GM21447 (cell line): ENCODE results near the gene POLR1F.

Experiments used
- ATAC-seq: cut with Tn5 transposase; IDR thresholded peaks from one replicate; pipeline ENCODE4 v1.9.1; 2021; ENCODE audit not compliant: unreplicated experiment

Gene POLR1F

GRCh38 chr7:19677180-19677579, 31.7 kb downstream of the POLR1F start:
- peak; percentile 75 for ATAC-seq

DNA sequence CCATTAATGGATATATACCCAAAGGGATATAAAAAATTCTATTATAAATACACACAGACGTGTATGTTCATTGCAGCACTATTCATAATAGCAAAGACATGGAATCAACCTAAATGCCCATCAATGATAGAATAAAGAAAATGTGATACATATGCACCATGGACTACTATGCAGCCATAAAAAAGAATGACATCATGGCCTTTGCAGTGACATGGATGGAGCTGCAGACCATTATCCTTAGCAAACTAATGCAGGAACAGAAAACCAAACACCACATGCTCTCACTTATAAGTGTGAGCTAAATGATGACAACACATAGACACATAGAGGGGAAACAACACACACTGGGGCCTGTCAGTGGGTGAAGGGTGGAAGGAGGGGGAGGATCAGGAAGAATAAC, 33.0 kb downstream of the POLR1F start:
- ATAC-seq = no peak

DNA sequence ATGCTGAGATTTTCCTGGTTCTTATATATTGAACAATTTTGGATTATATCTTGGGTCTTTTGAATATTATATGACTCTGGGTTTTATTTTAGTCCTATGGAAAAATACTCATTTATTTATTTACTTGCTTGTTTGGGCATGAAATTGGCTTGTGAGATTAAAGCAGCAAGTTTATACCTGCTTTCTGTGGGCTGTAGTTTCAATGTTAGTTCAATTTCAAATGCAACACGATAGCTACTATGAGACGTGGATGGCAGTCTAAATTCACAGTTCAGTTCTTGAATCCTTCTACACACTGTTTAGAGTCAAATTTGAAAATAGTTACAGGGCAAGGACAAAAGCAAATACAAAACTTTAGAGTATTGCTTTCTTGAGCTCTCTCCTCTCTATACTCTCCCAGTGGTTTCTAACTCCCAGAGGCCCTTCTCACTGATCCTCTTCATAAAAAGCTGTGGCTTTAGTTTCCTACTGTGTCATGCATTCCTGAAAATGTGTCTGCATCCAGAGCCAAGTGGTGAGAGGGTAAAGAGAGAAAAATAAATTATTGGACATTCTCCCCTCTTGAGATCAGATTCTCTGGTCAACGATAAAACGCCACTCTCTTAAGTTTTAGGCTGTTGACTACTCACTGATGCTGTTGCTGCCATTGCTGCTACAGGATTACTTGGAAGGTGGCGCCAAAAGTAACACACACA, 34.4 kb downstream of the POLR1F start:
- no peak for ATAC-seq

GRCh38 chr7:19670806-19671205, 38.0 kb downstream of the POLR1F start:
- ATAC-seq = no peak

DNA sequence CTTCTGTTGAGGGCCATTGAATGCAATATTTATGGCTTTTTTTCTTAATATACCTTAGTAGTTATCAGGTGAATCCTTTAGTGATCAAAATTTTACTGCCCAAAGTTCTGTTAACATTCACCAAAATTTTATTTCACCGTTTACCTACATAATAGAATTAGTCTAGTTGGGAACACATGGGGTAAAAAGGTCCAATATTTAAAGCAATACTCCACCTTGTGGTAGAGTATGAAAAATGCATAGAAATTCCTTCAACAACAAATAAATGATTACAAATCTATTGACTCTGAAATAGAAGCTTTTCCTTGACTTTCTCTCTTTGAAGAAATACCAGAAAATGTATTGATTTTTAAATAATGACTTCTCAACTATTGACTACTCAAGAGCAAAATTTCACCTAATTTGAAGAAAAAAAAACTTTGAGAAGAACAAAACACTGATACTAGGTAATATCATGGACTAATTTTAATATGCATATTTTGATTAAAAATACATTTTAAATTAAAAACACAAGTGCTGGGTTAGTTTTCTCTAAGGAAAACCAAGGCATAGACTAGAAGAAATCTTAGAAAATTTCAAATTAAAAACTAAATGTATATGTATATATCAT, 43.3 kb downstream of the POLR1F start:
- peak; percentile 49 for ATAC-seq

GRCh38 chr7:19663816-19664462, 44.9 kb downstream of the POLR1F start:
- peak; percentile 97 for ATAC-seq

GRCh38 chr7:19648791-19649190, 60.0 kb downstream of the POLR1F start:
- ATAC-seq = no peak
